Non-pigmented ciliary epithelial cell (primary cell): ENCODE measurements around the gene KMO.

Source experiments
- DNase-seq: peaks from one replicate; pipeline ENCODE4 v3.0.0-alpha.2; 2010; ENCODE audit warnings: low read depth

The KMO gene

GRCh38 chr1:241536969-241537368, 4.8 kb downstream of the KMO start:
- no peak for DNase-seq

DNA sequence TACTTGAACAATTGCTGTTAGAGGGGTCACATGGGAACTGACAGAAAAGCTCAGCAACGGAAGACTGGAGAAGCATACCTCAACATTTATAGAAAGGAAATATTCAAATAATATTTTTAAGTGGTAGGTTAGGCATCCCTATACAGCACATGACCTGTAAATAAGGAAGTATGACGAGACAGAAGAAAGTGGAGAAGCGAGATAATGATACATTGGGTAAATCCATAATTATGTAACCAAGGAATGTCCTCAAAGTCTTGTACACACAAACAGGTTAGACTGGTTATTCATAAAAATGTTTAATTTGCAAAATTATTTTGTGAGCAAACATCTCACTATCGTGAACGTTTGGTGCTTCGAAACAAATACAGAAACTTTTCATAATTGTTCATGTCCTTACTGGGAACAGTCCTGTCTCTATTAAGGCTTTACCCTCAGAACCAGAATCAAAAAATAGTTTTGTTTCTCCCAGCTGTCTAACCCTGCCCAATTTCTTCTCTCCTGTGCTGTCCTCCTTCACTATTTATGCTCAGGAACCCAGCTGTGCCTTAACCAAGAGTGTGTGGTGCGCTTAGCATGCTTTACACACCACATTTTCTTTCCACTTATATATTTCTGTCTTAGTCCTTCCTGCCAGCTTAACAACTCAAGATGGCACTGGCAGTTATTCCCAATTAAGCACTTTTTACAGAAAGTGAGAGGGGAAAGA, 10.2 kb downstream of the KMO start:
- DNase-seq = no peak

- DNase-seq = no peak
Observed at GRCh38 chr1:241548008-241548407, 15.8 kb downstream of the KMO start.

GRCh38 chr1:241550318-241550717, 18.1 kb downstream of the KMO start:
- DNase-seq = no peak

GRCh38 chr1:241551759-241552638, 19.8 kb downstream of the KMO start:
- no peak for DNase-seq

DNA sequence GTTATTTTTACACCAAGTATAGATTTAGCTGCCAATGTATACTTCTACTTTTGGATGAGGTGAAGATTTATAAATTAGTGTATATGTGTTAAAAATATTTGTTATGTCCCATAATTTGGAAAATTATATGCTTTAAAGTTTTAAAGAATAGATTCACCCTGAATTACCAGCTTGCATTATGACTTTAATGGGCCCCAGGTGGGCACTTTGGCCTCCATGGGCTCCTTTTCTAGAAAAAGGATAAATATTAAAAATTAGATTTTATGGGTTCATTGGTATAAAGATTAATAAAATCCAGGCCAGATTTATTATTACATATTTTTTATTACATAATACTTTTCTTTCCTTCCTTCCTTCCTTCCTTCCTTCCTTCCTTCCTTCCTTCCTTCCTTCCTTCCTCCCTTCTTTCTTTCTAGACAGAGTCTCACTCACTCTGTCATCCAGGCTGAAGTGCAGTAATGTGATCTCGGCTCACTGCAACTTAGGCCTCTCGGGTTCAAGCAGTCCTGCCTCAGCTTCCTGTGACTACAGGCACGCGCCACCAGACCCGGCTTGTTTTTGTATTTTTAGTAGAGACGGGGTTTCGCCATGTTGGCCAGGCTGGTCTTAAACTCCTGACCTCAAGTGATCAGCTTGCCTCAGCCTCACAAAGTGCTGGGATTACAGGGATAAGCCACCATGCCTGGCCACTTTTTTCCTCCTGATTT, 21.9 kb downstream of the KMO start:
- no peak for DNase-seq

- no peak for DNase-seq
Observed at GRCh38 chr1:241555526-241555925, 23.3 kb downstream of the KMO start.

DNA sequence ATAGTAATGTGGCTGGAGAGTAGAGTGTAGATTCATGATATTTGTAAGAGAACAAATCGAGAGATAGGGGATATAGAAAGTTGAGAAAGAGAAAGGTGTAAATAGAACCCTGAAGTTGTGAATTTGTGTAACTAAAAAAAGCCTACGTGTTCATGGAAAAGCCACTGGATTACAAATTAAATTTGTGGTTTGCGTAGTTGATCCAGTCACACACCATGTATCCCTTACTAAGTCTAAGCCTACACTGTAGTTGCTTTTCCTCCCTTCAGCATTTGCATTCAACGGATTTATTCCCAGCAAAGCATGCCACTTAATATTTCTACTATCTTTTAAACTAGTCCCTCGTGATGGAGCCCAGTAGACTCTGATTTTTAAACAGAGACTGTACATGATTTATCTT, 24.9 kb downstream of the KMO start:
- no peak for DNase-seq

DNA sequence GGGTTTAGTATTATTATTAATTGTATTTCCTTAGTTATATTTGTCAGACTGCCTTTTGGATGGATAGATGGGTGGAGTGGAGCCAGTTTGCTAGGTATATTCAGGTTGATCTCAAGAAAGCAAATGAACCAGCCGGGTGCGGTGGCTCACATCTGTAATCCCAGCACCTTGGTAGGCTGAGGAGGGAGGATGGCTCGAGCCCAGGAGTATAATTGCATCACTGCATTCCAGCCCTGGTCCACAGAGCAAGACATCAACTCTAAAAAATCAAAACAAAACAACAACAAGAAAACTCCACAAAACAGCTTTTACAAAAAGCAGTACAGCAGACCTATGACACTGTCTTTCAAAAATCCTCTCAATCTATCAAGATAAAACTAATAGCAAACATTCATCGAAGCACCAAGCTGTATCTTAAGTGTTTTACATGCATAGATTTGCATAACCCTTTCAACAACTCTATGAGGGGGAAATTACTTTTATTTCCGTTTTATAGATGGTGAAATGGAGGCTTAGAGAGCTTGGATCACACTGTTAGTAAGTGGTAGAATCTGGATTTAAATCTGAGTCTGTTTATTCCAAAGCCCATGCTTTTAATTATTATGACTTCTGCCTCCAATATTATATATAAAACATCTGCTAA, 25.5 kb downstream of the KMO start:
- no peak for DNase-seq

DNA sequence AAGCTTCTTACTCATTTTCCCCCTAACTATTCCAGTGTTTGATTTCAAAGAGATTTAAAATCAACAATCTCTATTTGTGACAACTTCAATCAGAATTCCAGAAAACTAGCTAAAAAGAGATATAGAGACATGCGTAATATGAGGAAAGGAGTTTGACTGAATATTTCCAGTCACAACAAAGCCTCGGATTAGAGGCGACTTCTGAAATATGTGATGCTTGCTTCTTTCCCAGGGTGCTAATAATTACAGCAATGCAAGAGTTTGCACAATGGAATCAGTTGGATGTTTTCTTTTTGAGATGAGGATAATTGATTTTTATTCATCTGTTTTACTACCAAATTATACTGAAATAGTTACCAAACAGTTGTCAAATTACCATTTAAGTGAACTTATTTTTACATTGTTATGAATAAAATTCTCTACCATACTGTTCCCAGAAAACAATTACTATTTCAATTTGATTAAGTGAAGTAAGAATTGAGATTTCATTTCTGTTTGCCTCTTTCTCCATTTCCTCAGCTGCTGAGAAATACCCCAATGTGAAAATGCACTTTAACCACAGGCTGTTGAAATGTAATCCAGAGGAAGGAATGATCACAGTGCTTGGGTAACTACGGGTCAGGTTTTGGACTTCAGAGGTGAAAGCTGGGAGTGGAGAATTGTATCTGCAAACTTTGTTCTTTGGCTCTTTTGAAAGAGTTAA, 28.1 kb downstream of the KMO start:
- no peak for DNase-seq

GRCh38 chr1:241560849-241561187, 28.6 kb downstream of the KMO start:
- no peak for DNase-seq

- DNase-seq = no peak
Observed at GRCh38 chr1:241569848-241570247, 37.7 kb downstream of the KMO start.

- no peak for DNase-seq
Observed at GRCh38 chr1:241574154-241574553, 42.0 kb downstream of the KMO start.

- no peak for DNase-seq
Observed at GRCh38 chr1:241579434-241579833, 47.3 kb downstream of the KMO start.

- DNase-seq = no peak
Observed at GRCh38 chr1:241582921-241583321, 50.7 kb downstream of the KMO start.

GRCh38 chr1:241586905-241587512, 54.8 kb downstream of the KMO start:
- no peak for DNase-seq

- DNase-seq = no peak
Observed at GRCh38 chr1:241589521-241589920, 57.3 kb downstream of the KMO start.

GRCh38 chr1:241590719-241591118, 58.5 kb downstream of the KMO start:
- no peak for DNase-seq

- DNase-seq = no peak
Observed at GRCh38 chr1:241591317-241591716, 59.1 kb downstream of the KMO start.

GRCh38 chr1:241591736-241592135, 59.6 kb downstream of the KMO start:
- no peak for DNase-seq

DNA sequence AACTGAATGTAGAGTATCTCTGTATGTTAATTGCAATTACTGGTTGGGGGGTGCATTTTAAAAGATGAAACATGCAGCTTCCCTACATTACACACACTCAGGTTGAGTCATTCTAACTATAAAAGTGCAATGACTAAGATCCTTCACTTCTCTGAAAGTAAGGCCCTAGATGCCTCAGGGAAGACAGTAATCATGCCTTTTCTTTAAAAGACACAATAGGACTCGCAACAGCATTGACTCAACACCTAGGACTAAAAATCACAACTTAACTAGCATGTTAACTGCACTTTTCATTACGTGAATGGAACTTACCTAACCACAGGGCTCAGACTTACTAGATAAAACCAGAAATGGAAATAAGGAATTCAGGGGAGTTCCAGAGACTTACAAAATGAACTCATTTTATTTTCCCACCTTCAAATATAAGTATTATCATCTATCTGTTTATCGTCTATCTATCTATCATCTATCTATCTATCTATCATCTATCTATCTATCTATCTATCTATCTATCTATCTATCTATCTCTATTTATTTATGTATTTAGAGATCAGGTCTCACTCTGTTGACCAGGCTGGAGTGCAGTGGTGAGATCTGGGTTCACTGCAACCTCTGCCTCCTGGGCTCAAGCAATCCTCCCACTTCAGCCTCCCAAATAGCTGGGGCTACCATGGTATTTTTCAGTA, 60.2 kb downstream of the KMO start:
- no peak for DNase-seq
